ENCODE results near the gene TIAM1.

TIAM1 gene

DNA sequence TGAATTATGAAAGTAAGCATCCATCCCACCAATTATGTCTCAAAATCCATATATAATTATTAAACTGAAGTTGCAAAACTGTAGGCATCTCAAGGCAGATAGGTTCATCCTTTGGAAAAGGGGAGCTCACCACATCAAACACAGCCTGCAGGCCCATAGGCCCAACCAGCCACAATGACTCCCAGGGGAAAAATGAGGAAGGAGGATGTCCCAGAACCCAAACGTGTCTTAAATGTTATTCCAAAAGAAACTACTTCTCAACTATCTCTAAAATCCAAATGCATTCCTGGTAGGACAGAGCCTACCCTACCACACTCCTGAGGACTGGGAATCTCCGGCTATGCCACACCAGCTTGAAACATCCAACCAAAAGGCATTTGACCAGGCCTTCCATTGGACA lies 12.8 kb downstream of the TIAM1 start:
- TF ChIP-seq, protein P1, sequence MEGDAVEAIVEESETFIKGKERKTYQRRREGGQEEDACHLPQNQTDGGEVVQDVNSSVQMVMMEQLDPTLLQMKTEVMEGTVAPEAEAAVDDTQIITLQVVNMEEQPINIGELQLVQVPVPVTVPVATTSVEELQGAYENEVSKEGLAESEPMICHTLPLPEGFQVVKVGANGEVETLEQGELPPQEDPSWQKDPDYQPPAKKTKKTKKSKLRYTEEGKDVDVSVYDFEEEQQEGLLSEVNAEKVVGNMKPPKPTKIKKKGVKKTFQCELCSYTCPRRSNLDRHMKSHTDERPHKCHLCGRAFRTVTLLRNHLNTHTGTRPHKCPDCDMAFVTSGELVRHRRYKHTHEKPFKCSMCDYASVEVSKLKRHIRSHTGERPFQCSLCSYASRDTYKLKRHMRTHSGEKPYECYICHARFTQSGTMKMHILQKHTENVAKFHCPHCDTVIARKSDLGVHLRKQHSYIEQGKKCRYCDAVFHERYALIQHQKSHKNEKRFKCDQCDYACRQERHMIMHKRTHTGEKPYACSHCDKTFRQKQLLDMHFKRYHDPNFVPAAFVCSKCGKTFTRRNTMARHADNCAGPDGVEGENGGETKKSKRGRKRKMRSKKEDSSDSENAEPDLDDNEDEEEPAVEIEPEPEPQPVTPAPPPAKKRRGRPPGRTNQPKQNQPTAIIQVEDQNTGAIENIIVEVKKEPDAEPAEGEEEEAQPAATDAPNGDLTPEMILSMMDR (IDR thresholded peaks at IDR 0.05; ENCODE audit: low read depth, low read length): no peak
- H3K4me3 ChIP-seq (ENCODE audit: low read depth, low read length): no peak overlapping the region

DNA sequence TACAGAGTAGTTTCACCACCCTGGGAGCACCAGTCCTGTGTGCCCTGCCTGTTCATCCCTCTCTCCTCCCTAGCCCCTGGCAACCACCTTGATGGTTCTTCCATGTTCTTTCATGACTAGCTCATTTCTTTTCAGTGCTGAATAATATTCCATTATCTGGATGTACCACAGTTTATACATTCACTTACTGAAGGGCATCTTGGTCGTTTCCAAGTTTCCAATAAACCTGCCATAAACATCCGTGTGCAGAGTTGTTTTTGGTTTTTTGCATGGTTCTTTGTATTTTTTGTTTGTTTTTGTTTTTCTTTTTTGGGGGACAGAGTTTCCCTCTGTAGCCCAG lies 13.9 kb downstream of the TIAM1 start:
- TF ChIP-seq, protein P1 (IDR thresholded peaks at IDR 0.05; ENCODE audit: low read depth, low read length): no peak
- no peak overlapping the region for H3K4me3 ChIP-seq (ENCODE audit: low read depth, low read length)

DNA sequence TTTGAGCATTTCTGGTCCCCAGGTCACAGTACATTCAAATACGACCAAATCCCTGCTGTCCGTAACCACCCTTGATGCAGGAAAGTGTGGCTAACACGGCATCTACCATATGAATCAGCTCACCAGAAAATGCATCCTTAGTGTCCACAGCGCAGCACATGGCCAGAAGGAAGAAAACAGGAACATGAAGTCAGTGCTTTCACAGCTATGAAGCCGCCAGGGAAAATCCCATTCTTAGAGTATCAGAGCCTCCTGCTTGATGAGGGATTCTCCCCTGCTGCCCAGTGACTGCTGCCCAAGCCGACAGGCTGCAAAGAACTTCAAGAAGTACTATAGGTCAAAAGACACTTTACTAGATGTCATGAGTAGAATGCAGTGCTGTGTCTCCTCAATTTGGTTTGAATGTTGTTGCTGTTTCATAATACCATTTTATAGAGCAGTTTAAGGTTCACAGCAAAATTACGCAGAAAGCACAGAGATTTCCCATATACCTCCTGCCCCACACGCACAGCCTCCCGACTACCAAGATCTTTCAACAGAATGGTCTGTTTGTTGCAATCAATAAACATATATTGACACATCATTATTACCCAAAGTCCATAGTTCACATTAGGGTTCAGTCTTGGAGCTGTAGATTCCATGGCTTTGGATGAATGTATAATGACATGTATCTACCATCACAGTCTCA lies 14.5 kb downstream of the TIAM1 start:
- TF ChIP-seq, protein P1 (IDR thresholded peaks at IDR 0.05; ENCODE audit: low read depth, low read length): no peak
- no peak overlapping the region for H3K4me3 ChIP-seq (ENCODE audit: low read depth, low read length)

DNA sequence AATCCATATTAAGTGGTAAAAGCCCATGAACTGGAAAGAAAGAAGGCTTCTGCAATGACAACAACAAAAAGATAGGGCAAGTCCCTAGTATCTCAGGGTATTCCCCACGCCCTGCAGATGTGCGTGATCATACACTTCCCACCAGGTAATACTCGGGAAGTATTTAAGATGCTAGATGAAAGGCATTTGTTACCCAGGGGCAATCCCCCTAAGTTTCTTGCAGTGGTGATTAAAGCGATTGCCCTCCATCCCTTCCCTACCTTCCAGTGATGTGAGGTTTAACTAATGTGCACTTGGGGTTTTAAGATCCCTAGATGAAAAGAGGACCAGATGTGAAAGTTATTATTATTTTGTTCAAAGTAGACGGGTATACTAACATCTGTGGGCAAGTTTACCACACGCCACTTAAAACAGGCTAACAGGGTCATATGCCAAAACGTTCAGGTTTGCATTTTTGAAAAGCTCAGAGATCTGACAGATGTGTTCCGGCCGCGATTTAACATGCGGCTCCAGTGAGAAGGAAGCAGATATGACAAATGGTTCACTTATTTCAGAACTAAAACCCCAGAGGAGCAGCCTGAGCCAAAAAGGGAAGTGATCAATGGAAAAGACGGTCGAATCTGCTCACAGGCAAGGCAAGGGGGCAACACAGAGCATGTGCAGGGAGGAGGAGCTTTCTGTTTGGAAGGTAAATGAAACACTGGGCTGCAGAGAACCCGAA lies 17.4 kb downstream of the TIAM1 start:
- H3K4me3 ChIP-seq (ENCODE audit: low read depth, low read length): no peak overlapping the region
- TF ChIP-seq, protein P1 (IDR thresholded peaks at IDR 0.05; ENCODE audit: low read depth, low read length): no peak

DNA sequence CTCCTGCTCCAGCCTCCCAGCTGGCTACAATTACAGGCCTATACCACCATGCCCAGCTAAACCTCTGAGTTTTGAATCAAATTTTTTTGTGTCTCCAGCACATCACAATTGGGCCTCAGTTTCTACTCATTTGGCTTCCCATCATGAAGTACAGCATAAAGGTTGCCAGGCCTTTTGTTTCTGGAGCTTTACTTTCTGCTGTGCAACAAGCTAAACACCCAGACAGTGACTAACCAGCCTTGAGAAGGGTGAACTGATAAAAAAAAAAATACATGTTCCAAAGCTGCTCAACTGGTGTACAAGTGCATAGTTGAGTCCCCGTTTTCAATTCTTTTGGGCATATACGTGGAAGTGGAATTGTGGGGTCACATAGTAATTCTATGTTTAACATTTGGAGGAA lies 25.1 kb downstream of the TIAM1 start:
- TF ChIP-seq, protein P1 (IDR thresholded peaks at IDR 0.05; ENCODE audit: low read depth, low read length): no peak
- H3K4me3 ChIP-seq (ENCODE audit: low read depth, low read length): no peak overlapping the region

DNA sequence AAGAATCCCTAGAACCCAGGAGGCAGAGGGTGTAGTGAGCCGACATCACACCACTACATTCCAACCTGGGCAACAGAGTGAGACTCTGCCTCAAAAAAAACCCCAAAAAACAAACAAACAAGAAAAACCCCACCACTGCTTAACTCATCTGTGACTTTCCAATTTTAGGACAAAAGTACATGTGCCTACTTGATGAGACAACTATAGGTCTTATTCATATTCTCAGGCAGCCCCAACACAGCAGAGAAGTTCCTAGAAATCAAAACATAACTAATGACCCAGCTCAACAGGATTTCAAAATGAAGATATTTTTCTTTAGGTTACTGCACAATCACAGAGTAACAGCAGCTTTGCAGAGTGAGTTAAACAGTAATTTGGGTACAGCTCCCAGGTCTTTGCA lies 26.4 kb downstream of the TIAM1 start:
- no peak overlapping the region for H3K4me3 ChIP-seq (ENCODE audit: low read depth, low read length)
- TF ChIP-seq, protein P1 (IDR thresholded peaks at IDR 0.05; ENCODE audit: low read depth, low read length): no peak

DNA sequence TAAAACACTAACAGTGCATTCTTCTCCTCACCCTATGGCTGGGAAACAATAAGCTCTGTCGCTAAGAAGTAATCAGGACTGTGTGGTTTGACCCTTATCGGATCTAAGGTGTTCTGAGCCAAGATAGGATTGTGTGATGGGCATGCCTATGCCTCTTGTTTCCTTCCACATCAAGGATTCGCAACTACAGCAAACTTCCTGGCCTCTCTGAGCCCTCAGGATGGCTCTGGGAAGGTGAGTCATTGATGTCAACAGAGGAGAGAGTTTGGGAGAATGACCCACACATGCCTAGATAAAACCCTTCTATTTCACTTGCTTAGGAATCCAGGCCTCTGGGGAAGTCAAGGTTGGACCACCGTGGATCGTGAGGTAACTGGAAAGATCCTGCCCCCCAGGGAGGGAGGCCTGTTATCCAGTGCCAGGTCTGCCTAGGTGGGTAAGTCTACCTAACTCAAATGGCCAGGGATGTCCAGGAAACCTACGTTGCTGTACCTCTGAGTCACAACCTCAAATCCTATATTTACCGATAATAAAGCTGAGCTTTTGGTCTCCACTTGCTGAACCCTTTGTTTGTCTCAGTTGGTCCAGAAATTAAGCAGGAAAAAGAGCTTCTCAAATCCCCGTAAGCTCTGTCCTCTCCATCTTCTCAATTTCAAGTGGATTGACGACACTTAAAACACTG lies 27.4 kb downstream of the TIAM1 start:
- TF ChIP-seq, protein P1 (IDR thresholded peaks at IDR 0.05; ENCODE audit: low read depth, low read length): no peak
- no peak overlapping the region for H3K4me3 ChIP-seq (ENCODE audit: low read depth, low read length)

Measured in WI38 (cell line).